HepG2 (cell line): ENCODE data around the gene FSD1. TPM values are rescaled to one million over a fixed set of nuclear protein-coding genes. Genes with fewer than 3 reads are reported as not detected.

Experiments used
- ATAC-seq: fragments of 200-7000 bp; cut with Tn5 transposase; 3 replicates; pipeline ENCODE4 v1.9.1; 2020; ENCODE audit warnings: mild to moderate bottlenecking, moderate library complexity
- BruUV-seq: library from RNA; stranded (reverse); fragments of 400-500 nt; replicated peaks from 2 replicates; lab custom pipeline; 2021; lab: Mats Ljungman, UMichigan
- CTCF ChIA-PET: fragments of 300-600 bp; formaldehyde crosslinking; extraction: SDS; loops from one replicate; lab custom pipeline; 2021; ENCODE audit warnings: low total read pairs, inconsistent platforms, low intra/inter-chr PET ratio; lab: Yijun Ruan, JAX
- POLR2A ChIA-PET: fragments of 350-600 bp; sonication (Branson Sonifier 250); formaldehyde crosslinking; loops from one replicate; lab custom pipeline; 2020; ENCODE audit warnings: antibody characterized with exemption, inconsistent platforms; lab: Yijun Ruan, JAX
- DNase-seq: peaks from one replicate; pipeline ENCODE4 v3.0.0-alpha.2; 2015; ENCODE audit warnings: low spot score
- FAIRE-seq: peaks from 3 replicates; lab custom pipeline; 2011; peaks lifted over from hg19 to GRCh38; lab: Jason Lieb, UNC
- H2AFZ ChIP-seq: one replicate; pipeline ENCODE4 v1.6.1; 2011; ENCODE audit warnings: low read length, inconsistent platforms
- H3K27ac ChIP-seq: fragments of 300-600 bp; 3 replicates; pipeline ENCODE4 v1.8.0; 2011; ENCODE audit warnings: mixed run types, mild to moderate bottlenecking, mixed read lengths, low read length, inconsistent platforms; ENCODE audit not compliant: insufficient read depth; ENCODE audit errors: extremely low read length
- H3K27me3 ChIP-seq, 2 experiments: fragments of 200-600 bp in 1 of 2; 2 replicates in 1 of 2; 3 replicates in 1 of 2; pipeline versions ENCODE4 v1.6.0 to v1.8.0; 2011; ENCODE audit warnings: low read length in 2 of 2, mild to moderate bottlenecking in 2 of 2, moderate library complexity in 2 of 2, inconsistent platforms in 1 of 2; ENCODE audit not compliant: insufficient read depth in 2 of 2, control insufficient read depth in 1 of 2
- H3K36me3 ChIP-seq, 2 experiments: fragments of 200-600 bp in 1 of 2; replicated peaks in 1 of 2; 2 replicates in 1 of 2; 3 replicates in 1 of 2; pipeline versions ENCODE4 v1.5.1 to v1.8.0; 2011; ENCODE audit warnings: low read length in 2 of 2, inconsistent platforms in 1 of 2; ENCODE audit not compliant: insufficient read depth in 2 of 2, control insufficient read depth in 1 of 2
- H3K4me1 ChIP-seq: 2 replicates; pipeline ENCODE4 v1.5.1; 2012; ENCODE audit warnings: low read length, inconsistent platforms; ENCODE audit not compliant: insufficient read depth
- H3K4me2 ChIP-seq: 2 replicates; pipeline ENCODE4 v1.6.0; 2011; ENCODE audit warnings: low read depth, low read length, inconsistent platforms
- H3K4me3 ChIP-seq, 3 experiments: fragments of 200-600 bp in 1 of 3; sonication (generic), shearing (Covaris generic) in 1 of 3; replicated peaks in 1 of 3; 2 replicates each; pipeline ENCODE4 v1.5.1; 2011 to 2016; ENCODE audit warnings: low read length in 3 of 3, inconsistent platforms in 2 of 3, low read depth in 2 of 3, mild to moderate bottlenecking in 2 of 3, control low read depth in 1 of 3, mixed read lengths in 1 of 3; ENCODE audit not compliant: insufficient read depth in 1 of 3
- H3K79me2 ChIP-seq: one replicate; pipeline ENCODE4 v1.6.1; 2011; ENCODE audit warnings: low read length, inconsistent platforms; ENCODE audit not compliant: insufficient read depth
- H3K9ac ChIP-seq: 2 replicates; pipeline ENCODE4 v1.6.0; 2011; ENCODE audit warnings: mild to moderate bottlenecking, low read depth, low read length, inconsistent platforms; ENCODE audit not compliant: insufficient read depth
- H3K9me3 ChIP-seq: 2 replicates; pipeline ENCODE4 v1.5.1; 2012; ENCODE audit warnings: mild to moderate bottlenecking, low read length
- H4K20me1 ChIP-seq: 2 replicates; pipeline ENCODE4 v1.6.0; 2011; ENCODE audit warnings: inconsistent platforms, mild to moderate bottlenecking, low read length, moderate library complexity; ENCODE audit not compliant: insufficient read depth
- ISX ChIP-seq: sonication (generic); formaldehyde crosslinking; conservative IDR thresholded peaks from 2 replicates; pipeline ENCODE4 v1.5.0; 2020; ENCODE audit warnings: missing genetic modification reagents
- SCMH1 ChIP-seq: sonication (generic); formaldehyde crosslinking; IDR thresholded peaks from 2 replicates; pipeline ENCODE4 v1.9.0; 2021; ENCODE audit warnings: missing genetic modification reagents, mild to moderate bottlenecking, borderline replicate concordance
- ZSCAN25 ChIP-seq: sonication (generic); formaldehyde crosslinking; IDR thresholded peaks from 2 replicates; pipeline ENCODE4 v1.8.0; 2022; ENCODE audit warnings: mild to moderate bottlenecking, missing genetic modification reagents
- WGBS: methylation state at CpG from one replicate; pipeline ENCODE4 v1.1.6; 2017; ENCODE audit warnings: low lambda C conversion rate; 5-methylcytosine and 5-hydroxymethylcytosine counted together
- in situ Hi-C: cut with HindIII; loops from 2 replicates; pipeline ENCODE4 v1.10.0; 2017; ENCODE audit warnings: low pct_unique_long_range_greater_than_20kb; ENCODE audit not compliant: extremely low pct_ligation_motif_present
- intact Hi-C: fragments of 100-400 bp; cut with micrococcal nuclease; formaldehyde crosslinking; loops from one replicate; pipeline ENCODE4 v1.10.0; 2022; ENCODE audit not compliant: unreplicated experiment
- polyA plus RNA-seq, 8 experiments: library from polyadenylated mRNA; depleted of rRNA in 3 of 8; stranded (reverse) in 7 of 8; unstranded in 1 of 8; fragments of >200 nt; fragmentation: Illumina TruSeq in 4 of 8; extraction: Trizol in 4 of 8; gene quantifications; 2 replicates each; pipeline versions ENCODE4 v1.2.1 to v1.2.3, GENCODE V29; 2011 to 2016; ENCODE audit warnings: low read depth in 4 of 8, missing spikeins in 1 of 8, mixed read lengths in 1 of 8; ENCODE audit not compliant: insufficient read depth in 1 of 8
- total RNA-seq, 5 experiments: library from RNA; depleted of rRNA; stranded (reverse); fragments of >200 nt; fragmentation: Illumina TruSeq; extraction: Trizol; gene quantifications; 2 replicates each; pipeline ENCODE4 v1.2.3, GENCODE V29; 2016; ENCODE audit warnings: low read depth in 1 of 5
- TF ChIP-seq, protein P1 (sequence below): sonication (generic); formaldehyde crosslinking; IDR thresholded peaks from 2 replicates; pipeline ENCODE4 v1.5.0; 2020; ENCODE audit warnings: mild to moderate bottlenecking, missing genetic modification reagents
- TF ChIP-seq, protein P2 (sequence below): sonication (generic); formaldehyde crosslinking; IDR thresholded peaks from 2 replicates; pipeline ENCODE4 v1.4.0; 2020; ENCODE audit warnings: mild to moderate bottlenecking, missing genetic modification reagents

Gene FSD1
- total and polyA plus RNA-seq, 2 of the 13 experiments (the other 11 are each of a cell fraction or from before 2014, with no cell fraction given), result 0.29 to 0.66 TPM

DNA sequence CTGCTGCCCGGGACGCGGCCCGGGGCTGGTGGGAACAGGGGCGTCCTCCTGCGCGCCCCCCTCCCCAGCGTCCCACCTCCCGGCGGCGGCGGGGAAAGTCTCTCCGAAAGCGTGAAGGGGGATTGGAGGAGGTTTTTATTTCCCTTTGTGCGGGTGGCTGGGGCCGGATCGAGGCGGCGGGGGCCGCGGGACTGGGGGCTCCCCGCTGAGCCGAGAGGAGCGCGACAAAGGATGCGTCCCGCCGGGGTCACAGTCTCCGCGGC, 25.2 kb upstream of the FSD1 start:
- Histone ChIP-seq H3K4me1 (peaks cover 12% of the 10 kb centered on the region; the same call in 1 of the 2 replicates), H3K36me3 (no peaks in the 10 kb centered on the region), H4K20me1 (no peaks in the 10 kb centered on the region), H3K79me2 (no peaks in the 10 kb centered on the region), H2AFZ (no peak overlapping the region), H3K27ac (no peak overlapping the region), H3K4me3 (peak overlapping the region; percentile 12 to 33 (median 27); a peak in 4 of 6 replicates), H3K27me3 (peaks cover 0 to 46% of the 10 kb centered on the region in 2 experiments), H3K4me2 (peak overlapping the region; percentile 53), H3K9me3 (no peaks in the 10 kb centered on the region), H3K9ac (no peak overlapping the region)
- no TSS peak for BruUV-seq
- TF ChIP-seq, protein P1, sequence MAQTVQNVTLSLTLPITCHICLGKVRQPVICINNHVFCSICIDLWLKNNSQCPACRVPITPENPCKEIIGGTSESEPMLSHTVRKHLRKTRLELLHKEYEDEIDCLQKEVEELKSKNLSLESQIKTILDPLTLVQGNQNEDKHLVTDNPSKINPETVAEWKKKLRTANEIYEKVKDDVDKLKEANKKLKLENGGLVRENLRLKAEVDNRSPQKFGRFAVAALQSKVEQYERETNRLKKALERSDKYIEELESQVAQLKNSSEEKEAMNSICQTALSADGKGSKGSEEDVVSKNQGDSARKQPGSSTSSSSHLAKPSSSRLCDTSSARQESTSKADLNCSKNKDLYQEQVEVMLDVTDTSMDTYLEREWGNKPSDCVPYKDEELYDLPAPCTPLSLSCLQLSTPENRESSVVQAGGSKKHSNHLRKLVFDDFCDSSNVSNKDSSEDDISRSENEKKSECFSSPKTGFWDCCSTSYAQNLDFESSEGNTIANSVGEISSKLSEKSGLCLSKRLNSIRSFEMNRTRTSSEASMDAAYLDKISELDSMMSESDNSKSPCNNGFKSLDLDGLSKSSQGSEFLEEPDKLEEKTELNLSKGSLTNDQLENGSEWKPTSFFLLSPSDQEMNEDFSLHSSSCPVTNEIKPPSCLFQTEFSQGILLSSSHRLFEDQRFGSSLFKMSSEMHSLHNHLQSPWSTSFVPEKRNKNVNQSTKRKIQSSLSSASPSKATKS (CRISPR knock-in tag), result no peak
- TF ChIP-seq ISX (CRISPR knock-in tag), result no peak
- TF ChIP-seq, protein P2, sequence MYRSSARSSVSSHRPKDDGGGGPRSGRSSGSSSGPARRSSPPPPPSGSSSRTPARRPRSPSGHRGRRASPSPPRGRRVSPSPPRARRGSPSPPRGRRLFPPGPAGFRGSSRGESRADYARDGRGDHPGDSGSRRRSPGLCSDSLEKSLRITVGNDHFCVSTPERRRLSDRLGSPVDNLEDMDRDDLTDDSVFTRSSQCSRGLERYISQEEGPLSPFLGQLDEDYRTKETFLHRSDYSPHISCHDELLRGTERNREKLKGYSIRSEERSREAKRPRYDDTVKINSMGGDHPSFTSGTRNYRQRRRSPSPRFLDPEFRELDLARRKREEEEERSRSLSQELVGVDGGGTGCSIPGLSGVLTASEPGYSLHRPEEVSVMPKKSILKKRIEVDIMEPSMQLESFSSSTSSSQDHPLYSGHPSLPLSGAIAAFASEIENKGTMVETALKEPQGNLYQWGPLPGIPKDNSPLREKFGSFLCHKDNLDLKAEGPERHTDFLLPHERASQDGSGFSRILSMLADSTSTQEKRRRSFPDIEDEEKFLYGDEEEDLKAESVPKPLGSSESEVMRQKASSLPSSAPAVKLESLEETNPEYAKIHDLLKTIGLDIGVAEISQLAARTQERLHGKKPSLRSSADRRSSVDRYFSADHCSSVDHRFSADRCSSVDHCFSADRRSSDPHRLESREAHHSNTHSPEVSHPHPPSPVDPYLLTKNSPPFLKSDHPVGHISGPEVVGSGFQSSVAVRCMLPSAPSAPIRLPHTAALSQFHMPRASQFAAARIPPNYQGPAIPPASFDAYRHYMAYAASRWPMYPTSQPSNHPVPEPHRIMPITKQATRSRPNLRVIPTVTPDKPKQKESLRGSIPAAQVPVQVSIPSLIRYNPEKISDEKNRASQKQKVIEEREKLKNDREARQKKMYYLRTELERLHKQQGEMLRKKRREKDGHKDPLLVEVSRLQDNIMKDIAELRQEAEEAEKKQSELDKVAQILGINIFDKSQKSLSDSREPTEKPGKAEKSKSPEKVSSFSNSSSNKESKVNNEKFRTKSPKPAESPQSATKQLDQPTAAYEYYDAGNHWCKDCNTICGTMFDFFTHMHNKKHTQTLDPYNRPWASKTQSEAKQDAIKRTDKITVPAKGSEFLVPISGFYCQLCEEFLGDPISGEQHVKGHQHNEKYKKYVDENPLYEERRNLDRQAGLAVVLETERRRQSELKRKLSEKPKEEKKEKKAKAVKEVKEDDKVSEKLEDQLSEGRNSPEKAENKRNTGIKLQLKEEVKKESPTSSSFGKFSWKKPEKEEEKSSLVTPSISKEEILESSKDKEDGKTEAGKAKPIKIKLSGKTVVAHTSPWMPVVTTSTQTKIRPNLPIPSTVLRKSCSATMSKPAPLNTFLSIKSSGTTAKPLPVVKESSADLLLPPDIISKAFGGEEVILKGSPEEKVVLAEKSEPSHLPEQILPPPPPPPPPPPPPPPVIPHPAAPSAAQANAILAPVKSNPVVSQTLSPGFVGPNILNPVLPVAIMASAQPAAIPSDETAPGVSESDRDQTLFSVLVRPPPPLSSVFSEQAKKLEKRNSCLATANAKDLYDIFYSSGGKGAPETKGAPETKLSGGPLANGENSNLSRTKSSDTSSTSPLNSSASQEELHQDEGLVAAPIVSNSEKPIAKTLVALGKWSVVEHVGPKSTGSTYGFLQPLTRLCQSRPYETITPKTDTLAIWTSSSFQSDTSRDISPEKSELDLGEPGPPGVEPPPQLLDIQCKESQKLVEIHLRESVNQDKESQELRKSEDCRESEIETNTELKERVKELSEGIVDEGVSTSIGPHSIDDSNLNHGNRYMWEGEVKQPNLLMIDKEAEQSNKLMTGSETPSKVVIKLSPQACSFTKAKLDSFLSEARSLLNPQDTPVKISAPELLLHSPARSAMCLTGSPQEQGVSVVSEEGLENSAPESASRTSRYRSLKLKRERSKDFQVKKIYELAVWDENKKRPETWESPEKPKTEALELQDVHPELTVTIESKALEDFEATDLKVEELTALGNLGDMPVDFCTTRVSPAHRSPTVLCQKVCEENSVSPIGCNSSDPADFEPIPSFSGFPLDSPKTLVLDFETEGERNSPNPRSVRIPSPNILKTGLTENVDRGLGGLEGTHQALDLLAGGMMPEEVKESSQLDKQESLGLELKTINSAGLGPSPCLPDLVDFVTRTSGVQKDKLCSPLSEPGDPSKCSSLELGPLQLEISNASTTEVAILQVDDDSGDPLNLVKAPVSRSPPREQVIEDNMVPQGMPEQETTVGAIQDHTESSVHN (CRISPR knock-in tag), result no peak
- no peak for TF ChIP-seq SCMH1 (CRISPR knock-in tag)
- TF ChIP-seq ZSCAN25 (CRISPR knock-in tag), result no peak
- FAIRE-seq (no peak), ATAC-seq (peak; percentile 13; the same call in 2 of the 3 replicates), DNase-seq (no peak)
- POLR2A ChIA-PET, result interaction anchor here (2.1 kb wide), 1 partner anchor 74 kb away, joined by 5 read pairs; no protein-coding TSS in a partner anchor
- intact Hi-C loops (no loop called here), in situ Hi-C loops (no loop called here)
- CTCF ChIA-PET, result no interaction called here
- 33% methylated on average over 3 of the region's 30 CpGs for WGBS
